Dermis blood vessel endothelial cell (primary cell): Measurements from ENCODE around the gene ADGRG3. TPM values are rescaled to one million over a fixed set of nuclear protein-coding genes. Genes with fewer than 3 reads are reported as not detected.

Experiments used
- total RNA-seq: library from RNA; depleted of rRNA; stranded (reverse); fragments of >200 nt; gene quantifications from 2 replicates; pipeline ENCODE4 v1.2.3, GENCODE V29; 2014

The ADGRG3 gene
- total RNA-seq, 1 donor from 2014 or later = 4.6 TPM

Other genes starting within 250 kb of the ADGRG3 start
- gene CIAPIN1, start 220.9 kb upstream of the ADGRG3 start, total RNA-seq = 70.5 and 92.1 TPM in 2 replicates
- gene COQ9, start 220.8 kb upstream of the ADGRG3 start, total RNA-seq = 55.1 and 58.7 TPM in 2 replicates
- gene POLR2C, start 205.6 kb upstream of the ADGRG3 start, total RNA-seq = 106 and 118 TPM in 2 replicates
- 21.4 and 21.6 TPM in 2 replicates for gene DOK4, start 181.8 kb upstream of the ADGRG3 start, total RNA-seq
- 12.6 and 25.5 TPM in 2 replicates for gene CCDC102A, start 131.7 kb upstream of the ADGRG3 start, total RNA-seq
- not detected in 2 replicates for gene ADGRG5, start 125.7 kb upstream of the ADGRG3 start, total RNA-seq
- 21.8 and 35.4 TPM in 2 replicates for gene ADGRG1, start 39.7 kb upstream of the ADGRG3 start, total RNA-seq
- gene DRC7, start 26.5 kb downstream of the ADGRG3 start, total RNA-seq = 0.09 TPM in 1 of 2 replicates, not detected in the other
- gene KATNB1, start 67.5 kb downstream of the ADGRG3 start, total RNA-seq = 26.2 and 48.3 TPM in 2 replicates
- gene KIFC3, start 134.2 kb downstream of the ADGRG3 start, total RNA-seq = 58.3 and 75.4 TPM in 2 replicates